HG02571 (cell line): ENCODE data around the gene DSCAML1.

Experiments
- ATAC-seq: cut with Tn5 transposase; IDR thresholded peaks from one replicate; pipeline ENCODE4 v1.9.1; 2021; ENCODE audit warnings: mild to moderate bottlenecking, moderate library complexity; ENCODE audit not compliant: unreplicated experiment

DSCAML1 gene

GRCh38 chr11:117796872-117797529 lies at the start of gene DSCAML1:
TSS of gene DSCAML1 (minus strand) at chr11:117797216. CDS start at chr11:117797079, 137 bp downstream.
- no peak for ATAC-seq

GRCh38 chr11:117843666-117844484 lies 46.9 kb upstream of the DSCAML1 start:
- no peak for ATAC-seq

GRCh38 chr11:117842131-117842941 lies 45.3 kb upstream of the DSCAML1 start:
- no peak for ATAC-seq

GRCh38 chr11:117841551-117842031 lies 44.6 kb upstream of the DSCAML1 start:
- no peak for ATAC-seq

GRCh38 chr11:117840881-117841550 lies 44.0 kb upstream of the DSCAML1 start:
- ATAC-seq: no peak

- ATAC-seq: no peak
Observed at GRCh38 chr11:117839936-117840813, 43.2 kb upstream of the DSCAML1 start.

- ATAC-seq: no peak
Observed at GRCh38 chr11:117839380-117839881, 42.4 kb upstream of the DSCAML1 start.

- no peak for ATAC-seq
Observed at GRCh38 chr11:117838901-117839300, 41.9 kb upstream of the DSCAML1 start.

GRCh38 chr11:117837791-117838190 lies 40.8 kb upstream of the DSCAML1 start:
- no peak for ATAC-seq

- ATAC-seq: no peak
Observed at GRCh38 chr11:117837070-117837776, 40.2 kb upstream of the DSCAML1 start.

- no peak for ATAC-seq
Observed at GRCh38 chr11:117836077-117836960, 39.3 kb upstream of the DSCAML1 start.

GRCh38 chr11:117835576-117835975 lies 38.6 kb upstream of the DSCAML1 start:
- no peak for ATAC-seq

GRCh38 chr11:117834838-117835443 lies 37.9 kb upstream of the DSCAML1 start:
- ATAC-seq: no peak

- no peak for ATAC-seq
Observed at GRCh38 chr11:117834068-117834810, 37.2 kb upstream of the DSCAML1 start.

- ATAC-seq: no peak
Observed at GRCh38 chr11:117833401-117833891, 36.4 kb upstream of the DSCAML1 start.

GRCh38 chr11:117832511-117832910 lies 35.5 kb upstream of the DSCAML1 start:
- no peak for ATAC-seq
